Upper lobe of right lung (tissue), 1 donor: ENCODE data around the gene BABAM2. TPM values are rescaled to one million over a fixed set of nuclear protein-coding genes. Genes with fewer than 3 reads are reported as not detected.
"Not testable (repeated sequence)": the region's sequence is repeated elsewhere in the genome, so short reads cannot be mapped to it uniquely, and the experiment has no call there.

Experiments used
- ATAC-seq: fragments of 200-7000 bp; cut with Tn5 transposase; one replicate; pipeline ENCODE4 v1.9.1; 2020; ENCODE audit warnings: mild to moderate bottlenecking, moderate library complexity
- DNase-seq: peaks from one replicate; pipeline ENCODE4 v3.0.0-alpha.2; 2020
- H3K27ac ChIP-seq: fragments of 200-600 bp; one replicate; pipeline ENCODE4 v1.8.0; 2022
- H3K27me3 ChIP-seq: fragments of 200-600 bp; one replicate; pipeline ENCODE4 v1.8.0; 2022; ENCODE audit warnings: mild to moderate bottlenecking
- H3K36me3 ChIP-seq: fragments of 200-600 bp; one replicate; pipeline ENCODE4 v1.8.0; 2022
- H3K4me1 ChIP-seq: fragments of 200-600 bp; one replicate; pipeline ENCODE4 v1.8.0; 2022
- H3K4me3 ChIP-seq: fragments of 200-600 bp; one replicate; pipeline ENCODE4 v1.8.0; 2022; ENCODE audit warnings: mild to moderate bottlenecking
- H3K9me3 ChIP-seq: fragments of 200-600 bp; one replicate; pipeline ENCODE4 v1.8.0; 2022
- intact Hi-C: fragments of 100-400 bp; cut with DNase I; formaldehyde crosslinking; loops from one replicate; pipeline ENCODE4 v1.11.0; 2022
- total RNA-seq: library from RNA; stranded (reverse); fragmentation: NEBNext Ultra II Directional; extraction: Animal tissue kit (Norgen Biotek cat#: 25700); gene quantifications from one replicate; pipeline ENCODE4 v1.2.1, GENCODE V29; 2021
- TF ChIP-seq, protein P1 (sequence below): fragments of 200-600 bp; IDR thresholded peaks from one replicate; pipeline ENCODE4 v1.8.0; 2022; ENCODE audit warnings: antibody characterized with exemption
- donor health status: DM: no; HTN: yes; CAD: no; lungs with severe emphysema.

BABAM2 gene
- total RNA-seq, 1 donor from 2014 or later, result 36.2 TPM

DNA sequence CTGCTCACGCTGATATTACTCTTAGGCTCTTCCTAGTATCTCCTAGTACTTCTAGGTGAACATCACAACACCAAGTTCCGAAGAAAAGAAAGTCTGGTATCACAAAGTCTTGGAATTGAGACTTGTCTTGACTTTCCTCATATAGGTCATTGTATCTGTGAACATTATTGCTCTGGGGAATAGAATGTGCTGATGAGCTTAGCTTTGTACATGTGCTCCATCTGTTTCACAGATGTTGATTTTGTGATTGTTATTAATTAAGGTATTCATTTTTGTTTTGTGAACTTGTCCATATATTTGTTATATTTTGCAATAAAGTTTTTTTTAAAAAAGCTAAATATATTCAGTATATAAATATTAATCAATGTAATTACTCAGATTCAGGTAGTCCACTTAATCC is 111.7 kb downstream of the BABAM2 start:
- TF ChIP-seq, protein P1, sequence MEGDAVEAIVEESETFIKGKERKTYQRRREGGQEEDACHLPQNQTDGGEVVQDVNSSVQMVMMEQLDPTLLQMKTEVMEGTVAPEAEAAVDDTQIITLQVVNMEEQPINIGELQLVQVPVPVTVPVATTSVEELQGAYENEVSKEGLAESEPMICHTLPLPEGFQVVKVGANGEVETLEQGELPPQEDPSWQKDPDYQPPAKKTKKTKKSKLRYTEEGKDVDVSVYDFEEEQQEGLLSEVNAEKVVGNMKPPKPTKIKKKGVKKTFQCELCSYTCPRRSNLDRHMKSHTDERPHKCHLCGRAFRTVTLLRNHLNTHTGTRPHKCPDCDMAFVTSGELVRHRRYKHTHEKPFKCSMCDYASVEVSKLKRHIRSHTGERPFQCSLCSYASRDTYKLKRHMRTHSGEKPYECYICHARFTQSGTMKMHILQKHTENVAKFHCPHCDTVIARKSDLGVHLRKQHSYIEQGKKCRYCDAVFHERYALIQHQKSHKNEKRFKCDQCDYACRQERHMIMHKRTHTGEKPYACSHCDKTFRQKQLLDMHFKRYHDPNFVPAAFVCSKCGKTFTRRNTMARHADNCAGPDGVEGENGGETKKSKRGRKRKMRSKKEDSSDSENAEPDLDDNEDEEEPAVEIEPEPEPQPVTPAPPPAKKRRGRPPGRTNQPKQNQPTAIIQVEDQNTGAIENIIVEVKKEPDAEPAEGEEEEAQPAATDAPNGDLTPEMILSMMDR, result no peak
- Histone ChIP-seq H3K27ac (no peak overlapping the region), H3K4me3 (no peak overlapping the region), H3K4me1 (no peaks in the 10 kb centered on the region), H3K27me3 (no peaks in the 10 kb centered on the region), H3K36me3 (no peaks in the 10 kb centered on the region), H3K9me3 (no peaks in the 10 kb centered on the region)
- ATAC-seq (no peak), DNase-seq (no peak)
- intact Hi-C loops, result no loop called here

- H3K4me1 ChIP-seq, result no peaks in the 10 kb centered on the region
- H3K27ac ChIP-seq, result no peak overlapping the region
- no peaks in the 10 kb centered on the region for H3K9me3 ChIP-seq
- intact Hi-C loops, result no loop called here
- H3K27me3 ChIP-seq, result no peaks in the 10 kb centered on the region
- ATAC-seq (no peak), DNase-seq (no peak)
- H3K4me3 ChIP-seq, result no peak overlapping the region
- no peaks in the 10 kb centered on the region for H3K36me3 ChIP-seq
- TF ChIP-seq, protein P1, result no peak
These were observed 113.6 kb downstream of the BABAM2 start for GRCh38 chr2:28004086-28004485.

- H3K4me1 ChIP-seq, result no peaks in the 10 kb centered on the region
- DNase-seq (no peak), ATAC-seq (no peak)
- H3K9me3 ChIP-seq, result no peaks in the 10 kb centered on the region
- H3K27ac ChIP-seq, result no peak overlapping the region
- no peaks in the 10 kb centered on the region for H3K27me3 ChIP-seq
- TF ChIP-seq, protein P1, result no peak
- intact Hi-C loops, result no loop called here
- no peak overlapping the region for H3K4me3 ChIP-seq
- no peaks in the 10 kb centered on the region for H3K36me3 ChIP-seq
These were observed 119.2 kb downstream of the BABAM2 start for GRCh38 chr2:28009732-28010131.

- ATAC-seq, result no peak
- TF ChIP-seq, protein P1, result no peak
- intact Hi-C loops, result no loop called here
- no peak for DNase-seq
- no peak overlapping the region for H3K4me3 ChIP-seq
- H3K27me3 ChIP-seq, result no peaks in the 10 kb centered on the region
- no peaks in the 10 kb centered on the region for H3K9me3 ChIP-seq
- no peaks in the 10 kb centered on the region for H3K36me3 ChIP-seq
- H3K4me1 ChIP-seq, result no peaks in the 10 kb centered on the region
- no peak overlapping the region for H3K27ac ChIP-seq
These were observed 120.8 kb downstream of the BABAM2 start for GRCh38 chr2:28011322-28011737.

DNA sequence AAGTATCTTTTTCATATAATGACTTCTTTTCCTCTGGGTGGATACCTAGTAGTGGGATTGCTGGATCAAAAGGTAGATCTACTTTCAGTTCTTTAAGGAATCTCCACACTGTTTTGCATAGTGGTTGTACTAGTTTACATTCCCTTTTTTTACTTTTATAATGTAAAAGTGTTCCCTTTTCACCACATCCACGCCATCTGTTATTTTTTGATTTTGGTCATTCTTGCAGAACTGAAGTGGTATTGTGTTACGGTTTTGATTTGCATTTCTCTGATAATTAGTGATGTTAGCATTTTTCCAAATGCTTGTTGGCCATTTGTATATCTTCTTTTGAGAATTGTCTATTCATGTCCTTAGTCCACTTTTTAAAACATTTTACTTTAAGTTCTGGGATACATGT is 127.9 kb downstream of the BABAM2 start:
- H3K4me3 ChIP-seq, H3K27me3 ChIP-seq, DNase-seq, H3K27ac ChIP-seq, H3K36me3 ChIP-seq, intact Hi-C loops, H3K4me1 ChIP-seq, H3K9me3 ChIP-seq, ATAC-seq: not testable (repeated sequence)

GRCh38 chr2:28019521-28019920 is 129.0 kb downstream of the BABAM2 start:
- H3K4me3 ChIP-seq, H3K36me3 ChIP-seq, H3K4me1 ChIP-seq, ATAC-seq, H3K9me3 ChIP-seq, H3K27ac ChIP-seq, H3K27me3 ChIP-seq, intact Hi-C loops, DNase-seq: not testable (repeated sequence)

DNA sequence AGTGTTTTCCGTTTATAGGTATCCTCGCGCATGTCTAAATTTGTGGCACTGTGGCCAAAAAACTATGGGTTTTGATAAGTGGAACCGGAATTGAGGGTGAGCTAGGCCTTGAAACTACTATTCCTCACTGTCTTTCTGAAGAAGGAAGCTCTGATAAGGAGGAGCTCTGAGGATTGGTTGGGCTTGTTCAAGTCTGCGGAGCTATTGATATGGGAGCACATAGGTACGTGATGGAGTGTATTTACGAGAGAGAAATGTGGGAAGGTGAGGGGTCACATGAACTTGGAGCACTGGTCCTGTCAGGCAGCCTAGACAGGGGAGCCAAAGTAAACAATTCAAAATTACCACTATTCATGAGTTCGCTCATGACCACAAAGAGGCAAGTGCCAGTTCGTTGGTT is 131.4 kb downstream of the BABAM2 start:
- Histone ChIP-seq H3K27ac (no peak overlapping the region), H3K36me3 (peaks cover 9% of the 10 kb centered on the region), H3K4me1 (no peaks in the 10 kb centered on the region), H3K4me3 (no peak overlapping the region), H3K27me3 (no peaks in the 10 kb centered on the region), H3K9me3 (no peaks in the 10 kb centered on the region)
- DNase-seq (no peak), ATAC-seq (no peak)
- intact Hi-C loops, result no loop called here
- TF ChIP-seq, protein P1, result no peak
